GM21737 (cell line): ENCODE measurements around the gene CCDC57.

Experiments used
- ATAC-seq: cut with Tn5 transposase; IDR thresholded peaks from one replicate; pipeline ENCODE4 v1.9.1; 2021; ENCODE audit warnings: mild to moderate bottlenecking, moderate library complexity; ENCODE audit not compliant: unreplicated experiment

The CCDC57 gene

GRCh38 chr17:82236142-82236971 is 23.7 kb upstream of the CCDC57 start:
- ATAC-seq: no peak

DNA sequence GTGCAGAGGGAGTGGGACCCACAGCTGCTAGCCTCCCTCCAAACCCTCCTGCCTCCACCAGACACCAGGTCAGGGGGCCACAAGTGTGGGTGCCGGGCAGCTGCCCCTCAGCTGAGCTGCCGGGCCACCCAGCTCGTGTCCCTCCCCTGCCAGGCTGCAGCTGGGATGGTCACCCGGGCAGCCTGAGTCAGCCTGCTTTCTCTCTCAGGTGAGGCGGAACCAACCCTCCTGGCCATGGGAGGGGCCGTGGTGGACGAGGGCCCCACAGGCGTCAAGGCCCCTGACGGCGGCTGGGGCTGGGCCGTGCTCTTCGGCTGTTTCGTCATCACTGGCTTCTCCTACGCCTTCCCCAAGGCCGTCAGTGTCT is 23.1 kb upstream of the CCDC57 start:
- no peak for ATAC-seq

- no peak for ATAC-seq
Measured at GRCh38 chr17:82235056-82235774, 22.6 kb upstream of the CCDC57 start.

DNA sequence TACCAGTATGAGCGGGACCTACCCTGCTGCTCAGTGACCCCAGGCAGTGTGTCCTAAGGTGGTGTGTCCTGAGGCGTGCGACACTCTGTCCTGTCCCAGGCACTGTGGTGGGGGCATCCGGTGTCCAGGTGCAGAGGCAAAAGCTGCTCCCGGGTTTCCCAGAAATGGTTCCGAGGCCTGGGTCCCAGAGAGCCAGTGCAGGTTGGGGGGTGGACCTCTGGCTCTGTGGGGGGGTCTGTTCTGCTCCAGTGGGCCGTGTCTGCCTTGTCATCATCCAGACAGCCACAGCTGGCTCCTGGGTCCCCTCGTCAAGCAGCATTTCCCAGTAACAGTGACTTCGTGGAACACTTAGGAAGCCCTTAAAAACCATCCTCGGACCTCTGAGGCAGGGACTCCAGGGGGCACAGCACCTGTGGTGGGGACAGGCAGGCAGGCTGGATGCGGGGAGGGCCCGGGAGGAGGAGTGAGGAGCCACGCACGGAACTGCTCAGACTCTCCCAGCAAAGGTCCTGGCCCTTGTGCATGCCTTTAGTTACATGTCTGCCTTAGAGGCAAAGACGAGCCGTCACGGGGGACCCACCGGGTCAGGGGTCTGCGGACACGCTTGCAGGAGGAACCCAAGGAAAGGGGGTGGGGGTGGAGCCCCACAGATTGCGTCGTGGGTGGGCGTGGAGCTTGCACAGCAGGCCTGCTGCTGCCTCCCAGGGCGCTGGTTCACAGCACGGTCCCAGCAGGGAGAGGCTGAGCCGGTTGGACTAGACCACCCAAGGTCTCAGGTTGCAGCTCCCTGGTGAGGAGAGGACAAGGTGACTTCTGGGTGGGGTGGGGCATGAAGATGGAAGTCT is 21.8 kb upstream of the CCDC57 start:
- no peak for ATAC-seq

DNA sequence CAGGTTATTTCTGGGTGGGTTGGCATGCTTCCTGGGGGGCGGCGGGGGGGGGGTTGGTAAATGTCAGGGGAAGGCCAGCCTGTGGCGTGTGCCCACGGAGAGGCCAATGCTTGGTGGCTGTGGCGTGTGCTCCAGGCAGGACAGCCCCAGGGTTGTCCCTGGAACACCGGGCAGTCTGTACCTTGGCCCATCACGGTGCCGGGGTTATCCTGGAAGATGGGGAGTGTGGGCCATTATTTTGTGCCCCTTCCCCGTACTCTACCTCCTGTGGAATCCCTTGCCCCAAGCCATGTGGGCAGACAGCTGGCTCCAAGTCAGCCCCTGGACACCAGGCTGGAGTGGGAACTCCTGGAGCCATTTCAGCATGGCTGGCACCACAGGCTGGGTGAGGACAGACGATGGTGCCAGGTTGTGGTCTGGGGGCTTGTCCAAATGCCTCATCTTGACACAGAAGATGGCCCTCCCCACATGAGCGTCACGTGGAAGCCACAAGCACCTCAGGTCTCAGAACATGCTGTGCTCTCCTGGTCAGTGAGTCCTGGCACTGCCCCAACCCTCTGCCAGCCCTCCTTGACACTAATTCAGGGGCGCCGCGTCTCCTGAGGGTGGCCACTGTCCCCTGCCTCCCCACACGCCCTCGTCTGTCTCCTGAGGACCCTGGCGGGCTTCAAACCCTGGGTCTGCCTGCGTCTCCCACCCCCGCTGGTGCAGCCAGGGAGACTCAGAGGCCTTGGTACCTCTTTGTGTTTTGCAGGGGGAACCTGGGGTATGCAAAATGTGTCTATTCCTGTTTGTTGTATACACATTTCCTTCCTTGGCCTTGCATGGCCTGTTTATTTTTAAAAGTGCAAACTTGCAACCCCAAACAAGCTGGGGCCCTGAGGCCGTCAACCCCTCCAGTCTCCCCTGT is 20.5 kb upstream of the CCDC57 start:
- no peak for ATAC-seq

GRCh38 chr17:82232322-82232820 is 19.7 kb upstream of the CCDC57 start:
- ATAC-seq: no peak

DNA sequence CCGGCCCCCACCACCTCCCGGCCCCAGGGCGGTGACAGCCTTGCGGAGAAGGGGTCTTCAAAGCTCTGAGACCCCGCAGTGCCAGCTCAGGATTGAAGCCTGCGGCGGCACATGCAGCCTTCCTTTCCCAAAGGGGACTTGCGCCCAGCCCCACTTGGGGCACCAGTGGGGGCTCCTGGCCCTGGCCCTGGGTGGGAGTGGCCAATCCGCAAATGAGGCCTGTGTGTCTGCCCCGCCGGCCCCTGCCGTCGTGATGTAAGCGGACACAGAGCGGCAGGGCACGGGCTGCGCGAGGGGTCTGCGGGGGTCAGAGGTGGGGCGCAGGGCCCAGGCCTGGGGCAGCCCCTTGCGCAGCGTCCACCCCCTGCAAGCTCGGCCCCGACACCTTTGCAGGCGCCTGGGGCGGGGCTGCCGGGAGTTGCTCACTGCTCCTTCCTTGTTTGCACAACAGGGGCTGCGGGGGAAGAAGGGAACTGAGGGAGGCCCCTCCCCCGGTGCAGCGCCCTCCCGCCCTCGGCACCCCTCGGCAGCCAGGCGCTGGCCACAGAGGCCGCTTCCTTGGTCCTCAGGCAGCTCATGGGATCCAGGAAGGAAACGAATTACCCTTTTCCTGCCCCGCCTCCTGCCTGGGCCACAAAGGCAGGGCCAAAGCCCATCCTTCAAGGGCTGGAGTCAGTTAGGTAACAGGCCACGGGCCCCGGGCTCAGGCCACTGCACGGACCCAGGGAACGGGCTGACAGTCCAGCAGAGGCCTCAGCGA is 19.1 kb upstream of the CCDC57 start:
- ATAC-seq: no peak

DNA sequence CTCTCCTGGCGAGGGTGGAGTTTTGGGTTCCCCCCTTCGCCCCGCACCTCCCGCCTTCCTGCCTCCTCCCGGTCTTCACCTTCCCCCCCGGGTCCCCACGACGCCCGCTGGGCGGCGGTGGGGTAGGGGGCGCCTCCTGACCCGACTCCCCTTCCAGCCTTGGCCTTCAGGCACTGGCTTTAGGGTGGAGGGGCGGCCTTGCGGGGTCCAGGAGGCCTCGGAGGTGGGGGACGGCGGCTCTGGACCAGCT is 18.6 kb upstream of the CCDC57 start:
- ATAC-seq: peak; percentile 25

DNA sequence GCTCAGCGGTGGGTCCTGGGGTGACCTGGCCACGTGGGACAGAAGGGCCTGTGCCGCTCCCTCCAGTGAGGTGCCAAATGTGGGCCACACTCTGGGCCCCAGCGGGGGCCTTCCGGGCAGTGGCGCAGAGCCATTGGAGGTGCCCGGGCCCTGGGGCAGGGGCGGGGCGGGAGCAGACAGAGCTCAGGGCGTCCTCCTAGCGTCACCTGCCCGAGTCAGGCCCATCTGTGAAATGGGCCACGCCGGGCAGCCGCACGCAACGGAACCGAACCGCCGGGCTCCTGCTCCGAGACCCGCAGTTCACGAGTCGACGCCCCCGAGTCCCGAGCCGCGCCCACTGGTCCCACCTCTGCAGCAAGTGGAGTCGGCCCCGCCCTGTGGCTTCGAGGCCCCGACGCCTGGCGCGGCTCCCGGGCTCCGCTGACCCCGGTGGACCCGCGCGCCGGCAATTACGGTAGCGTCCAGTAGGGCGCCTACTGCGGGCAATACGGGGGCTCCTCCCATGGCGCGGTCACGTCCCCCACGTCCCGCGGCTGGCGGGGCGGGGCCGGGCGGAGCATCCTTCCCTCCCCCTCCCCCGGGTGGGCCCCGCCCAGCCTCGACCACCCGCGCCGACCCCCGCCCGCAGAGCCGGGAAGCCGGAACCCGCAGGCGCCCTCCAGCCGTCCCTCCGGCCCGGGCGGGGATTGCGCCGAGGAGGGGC is 18.1 kb upstream of the CCDC57 start:
- ATAC-seq: peak; percentile 31

GRCh38 chr17:82229698-82230608 is 17.3 kb upstream of the CCDC57 start:
- no peak for ATAC-seq

DNA sequence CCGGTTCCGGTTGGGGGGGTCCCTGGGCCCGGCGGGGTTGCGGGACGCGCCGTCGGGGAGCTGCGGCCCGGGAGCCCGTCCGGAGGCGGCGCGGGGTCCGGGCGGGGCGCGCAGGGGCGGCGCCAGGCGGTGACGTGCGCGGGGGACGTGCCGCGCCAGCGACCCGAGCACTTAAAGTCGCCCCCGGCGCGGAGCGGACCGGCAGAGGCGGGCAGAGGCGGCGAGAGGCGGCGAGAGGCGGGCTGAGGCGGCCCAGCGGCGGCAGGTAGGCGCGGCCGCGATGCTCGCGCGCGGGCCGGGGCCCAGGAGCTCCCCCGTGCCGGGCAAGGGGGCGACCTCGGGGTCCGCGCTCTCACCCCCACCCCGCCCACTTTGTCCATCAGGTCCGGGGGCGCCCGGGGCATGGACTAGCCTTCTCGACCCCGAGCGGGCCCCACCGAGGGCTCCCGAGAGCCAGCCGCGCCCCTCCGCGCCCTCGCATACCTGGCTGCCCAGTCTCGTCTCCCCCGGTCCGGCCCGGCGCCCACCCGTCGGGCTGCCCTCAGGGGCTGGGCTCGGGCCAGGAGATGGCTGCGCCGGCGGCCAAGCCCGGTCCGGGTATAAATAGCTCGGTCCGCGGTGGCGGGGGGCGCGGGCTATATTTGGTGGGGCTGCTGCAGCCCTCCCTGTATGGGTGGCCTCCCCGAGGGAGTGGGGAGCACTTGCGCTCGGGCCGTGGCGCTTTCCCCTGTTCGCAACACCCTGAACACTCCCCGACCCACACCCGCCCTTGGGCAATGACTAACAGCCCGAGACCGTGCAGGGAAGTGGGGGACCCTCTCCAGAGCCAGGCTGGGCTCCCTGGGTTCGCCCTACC is 16.4 kb upstream of the CCDC57 start, which contains the start of gene SLC16A3:
SLC16A3 (plus strand) TSS at position 201 of the 856 bp plus-strand sequence. CDS start 6,967 bp downstream, outside the sequence.
- peak; percentile 38 for ATAC-seq

GRCh38 chr17:82228278-82228841 is 15.7 kb upstream of the CCDC57 start:
- no peak for ATAC-seq

DNA sequence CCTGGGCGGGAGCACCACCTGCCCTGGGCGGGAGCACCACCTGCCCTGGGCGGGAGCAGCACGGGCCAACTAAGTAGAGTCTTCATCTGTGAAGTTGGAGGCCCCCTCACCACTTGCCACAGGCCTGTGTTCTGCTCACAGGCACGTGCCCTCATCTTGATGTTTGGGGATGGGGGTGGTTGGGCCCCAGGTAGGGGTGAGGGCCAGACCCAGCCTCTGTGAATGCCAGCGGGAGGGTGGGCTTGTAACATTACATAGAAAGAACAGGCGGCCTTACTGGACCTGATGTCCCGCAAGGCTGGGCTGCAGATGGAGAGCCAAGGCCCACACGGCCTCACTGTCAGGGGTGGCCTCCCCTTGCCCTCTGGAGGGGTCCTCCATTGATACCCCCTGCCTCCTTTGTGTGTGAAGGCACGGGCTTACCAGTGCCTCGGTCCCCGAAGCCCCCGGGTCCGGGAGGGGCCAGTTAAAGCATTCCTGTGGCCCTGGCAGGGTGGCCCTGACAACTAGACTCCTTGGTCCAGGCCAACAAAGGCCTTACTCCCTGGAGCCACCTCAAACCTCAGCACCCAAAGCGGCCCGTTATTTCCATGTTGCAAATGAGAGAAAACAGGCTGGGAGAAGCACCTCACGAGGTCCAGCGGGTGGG is 15.1 kb upstream of the CCDC57 start:
- no peak for ATAC-seq

GRCh38 chr17:82226809-82227628 is 14.4 kb upstream of the CCDC57 start:
- ATAC-seq: no peak

GRCh38 chr17:82226146-82226808 is 13.6 kb upstream of the CCDC57 start:
- ATAC-seq: no peak
